ENCODE measurements around the gene DRC7.
"Not testable (repeated sequence)": the region's sequence is repeated elsewhere in the genome, so short reads cannot be mapped to it uniquely, and the experiment has no call there.

DRC7 gene

GRCh38 chr16:57669476-57670162 lies 25.0 kb upstream of the DRC7 start:
- H3K4me3 ChIP-seq (ENCODE audit: low read length): no peak overlapping the region
- no peaks in the 10 kb centered on the region for H3K9me3 ChIP-seq (ENCODE audit: insufficient read depth, low read depth, low read length)
- no peaks in the 10 kb centered on the region for H3K27me3 ChIP-seq (ENCODE audit: insufficient read depth, low read length)
- no peaks in the 10 kb centered on the region for H3K4me1 ChIP-seq (ENCODE audit: insufficient read depth, low read length)
- H3K36me3 ChIP-seq (ENCODE audit: insufficient read depth, low read depth, low read length): no peaks in the 10 kb centered on the region
- no peak overlapping the region for H3K9ac ChIP-seq (ENCODE audit: low read depth, low read length)
- no peak overlapping the region for H3K27ac ChIP-seq (ENCODE audit: low read length)

GRCh38 chr16:57670196-57670595 lies 24.4 kb upstream of the DRC7 start:
- no peak overlapping the region for H3K4me3 ChIP-seq (ENCODE audit: low read length)
- H3K9me3 ChIP-seq (ENCODE audit: insufficient read depth, low read depth, low read length): no peaks in the 10 kb centered on the region
- H3K4me1 ChIP-seq (ENCODE audit: insufficient read depth, low read length): no peaks in the 10 kb centered on the region
- no peak overlapping the region for H3K9ac ChIP-seq (ENCODE audit: low read depth, low read length)
- no peaks in the 10 kb centered on the region for H3K27me3 ChIP-seq (ENCODE audit: insufficient read depth, low read length)
- H3K36me3 ChIP-seq (ENCODE audit: insufficient read depth, low read depth, low read length): no peaks in the 10 kb centered on the region
- H3K27ac ChIP-seq (ENCODE audit: low read length): no peak overlapping the region

GRCh38 chr16:57671451-57671850 lies 23.2 kb upstream of the DRC7 start:
- not testable (repeated sequence) for H3K9me3 ChIP-seq (ENCODE audit: insufficient read depth, low read depth, low read length); H3K4me1 ChIP-seq (ENCODE audit: insufficient read depth, low read length); H3K36me3 ChIP-seq (ENCODE audit: insufficient read depth, low read depth, low read length); H3K4me3 ChIP-seq (ENCODE audit: low read length); H3K9ac ChIP-seq (ENCODE audit: low read depth, low read length); H3K27ac ChIP-seq (ENCODE audit: low read length); H3K27me3 ChIP-seq (ENCODE audit: insufficient read depth, low read length)

- Histone ChIP-seq H3K27me3 (ENCODE audit: insufficient read depth, low read length) (no peaks in the 10 kb centered on the region), H3K36me3 (ENCODE audit: insufficient read depth, low read depth, low read length) (no peaks in the 10 kb centered on the region), H3K27ac (ENCODE audit: low read length) (no peak overlapping the region), H3K9me3 (ENCODE audit: insufficient read depth, low read depth, low read length) (no peaks in the 10 kb centered on the region), H3K9ac (ENCODE audit: low read depth, low read length) (no peak overlapping the region), H3K4me1 (ENCODE audit: insufficient read depth, low read length) (peaks cover 6% of the 10 kb centered on the region; the same call in 1 of the 2 replicates), H3K4me3 (ENCODE audit: low read length) (no peak overlapping the region)
These were observed 22.2 kb upstream of the DRC7 start for GRCh38 chr16:57672416-57672815.

GRCh38 chr16:57672824-57673223 lies 21.8 kb upstream of the DRC7 start:
- Histone ChIP-seq H3K27ac (ENCODE audit: low read length) (no peak overlapping the region), H3K9ac (ENCODE audit: low read depth, low read length) (no peak overlapping the region; the same call in 1 of the 2 replicates), H3K4me3 (ENCODE audit: low read length) (no peak overlapping the region), H3K27me3 (ENCODE audit: insufficient read depth, low read length) (no peaks in the 10 kb centered on the region), H3K9me3 (ENCODE audit: insufficient read depth, low read depth, low read length) (no peaks in the 10 kb centered on the region), H3K4me1 (ENCODE audit: insufficient read depth, low read length) (peaks cover 6% of the 10 kb centered on the region; the same call in 1 of the 2 replicates), H3K36me3 (ENCODE audit: insufficient read depth, low read depth, low read length) (no peaks in the 10 kb centered on the region)

- Histone ChIP-seq H3K4me1 (ENCODE audit: insufficient read depth, low read length) (peaks cover 6% of the 10 kb centered on the region; the same call in 1 of the 2 replicates), H3K9ac (ENCODE audit: low read depth, low read length) (no peak overlapping the region), H3K9me3 (ENCODE audit: insufficient read depth, low read depth, low read length) (no peaks in the 10 kb centered on the region), H3K27me3 (ENCODE audit: insufficient read depth, low read length) (no peaks in the 10 kb centered on the region), H3K27ac (ENCODE audit: low read length) (no peak overlapping the region), H3K36me3 (ENCODE audit: insufficient read depth, low read depth, low read length) (no peaks in the 10 kb centered on the region), H3K4me3 (ENCODE audit: low read length) (no peak overlapping the region)
These were observed 18.7 kb upstream of the DRC7 start for GRCh38 chr16:57675741-57676551.

- Histone ChIP-seq H3K36me3 (ENCODE audit: insufficient read depth, low read depth, low read length) (no peaks in the 10 kb centered on the region), H3K9ac (ENCODE audit: low read depth, low read length) (no peak overlapping the region), H3K4me1 (ENCODE audit: insufficient read depth, low read length) (peaks cover 6% of the 10 kb centered on the region; the same call in 1 of the 2 replicates), H3K4me3 (ENCODE audit: low read length) (no peak overlapping the region), H3K27ac (ENCODE audit: low read length) (no peak overlapping the region), H3K9me3 (ENCODE audit: insufficient read depth, low read depth, low read length) (no peaks in the 10 kb centered on the region), H3K27me3 (ENCODE audit: insufficient read depth, low read length) (no peaks in the 10 kb centered on the region)
These were observed 18.0 kb upstream of the DRC7 start for GRCh38 chr16:57676553-57677085.

- Histone ChIP-seq H3K4me1 (ENCODE audit: insufficient read depth, low read length) (peaks cover 6% of the 10 kb centered on the region; the same call in 1 of the 2 replicates), H3K27me3 (ENCODE audit: insufficient read depth, low read length) (no peaks in the 10 kb centered on the region)
These were observed 16.8 kb upstream of the DRC7 start for GRCh38 chr16:57677622-57678369.

GRCh38 chr16:57679016-57679415 lies 15.6 kb upstream of the DRC7 start:
- H3K4me3 ChIP-seq (ENCODE audit: low read length): no peak overlapping the region
- H3K27ac ChIP-seq (ENCODE audit: low read length): no peak overlapping the region
- no peaks in the 10 kb centered on the region for H3K27me3 ChIP-seq (ENCODE audit: insufficient read depth, low read length)
- peaks cover 6% of the 10 kb centered on the region; the same call in 1 of the 2 replicates for H3K4me1 ChIP-seq (ENCODE audit: insufficient read depth, low read length)
- H3K9ac ChIP-seq (ENCODE audit: low read depth, low read length): no peak overlapping the region
- no peaks in the 10 kb centered on the region for H3K36me3 ChIP-seq (ENCODE audit: insufficient read depth, low read depth, low read length)
- H3K9me3 ChIP-seq (ENCODE audit: insufficient read depth, low read depth, low read length): no peaks in the 10 kb centered on the region

More at GRCh38 chr16:57677622-57678369, 16.8 kb upstream of the DRC7 start:
- H3K27ac ChIP-seq (ENCODE audit: low read length): no peak overlapping the region
- H3K4me3 ChIP-seq (ENCODE audit: low read length): no peak overlapping the region
- H3K36me3 ChIP-seq (ENCODE audit: insufficient read depth, low read depth, low read length): no peaks in the 10 kb centered on the region
- H3K9me3 ChIP-seq (ENCODE audit: insufficient read depth, low read depth, low read length): no peaks in the 10 kb centered on the region
- no peak overlapping the region for H3K9ac ChIP-seq (ENCODE audit: low read depth, low read length)

- no peaks in the 10 kb centered on the region for H3K9me3 ChIP-seq (ENCODE audit: insufficient read depth, low read depth, low read length)
- H3K4me3 ChIP-seq (ENCODE audit: low read length): no peak overlapping the region
- peaks cover 6% of the 10 kb centered on the region; the same call in 1 of the 2 replicates for H3K4me1 ChIP-seq (ENCODE audit: insufficient read depth, low read length)
- no peak overlapping the region for H3K27ac ChIP-seq (ENCODE audit: low read length)
- no peaks in the 10 kb centered on the region for H3K27me3 ChIP-seq (ENCODE audit: insufficient read depth, low read length)
- no peak overlapping the region for H3K9ac ChIP-seq (ENCODE audit: low read depth, low read length)
- no peaks in the 10 kb centered on the region for H3K36me3 ChIP-seq (ENCODE audit: insufficient read depth, low read depth, low read length)
These were observed 14.7 kb upstream of the DRC7 start for GRCh38 chr16:57679767-57680482.

GRCh38 chr16:57680842-57681375 lies 13.7 kb upstream of the DRC7 start:
- no peaks in the 10 kb centered on the region for H3K36me3 ChIP-seq (ENCODE audit: insufficient read depth, low read depth, low read length)
- peaks cover 3% of the 10 kb centered on the region; the same call in 1 of the 2 replicates for H3K4me1 ChIP-seq (ENCODE audit: insufficient read depth, low read length)
- H3K9me3 ChIP-seq (ENCODE audit: insufficient read depth, low read depth, low read length): no peaks in the 10 kb centered on the region
- no peak overlapping the region for H3K9ac ChIP-seq (ENCODE audit: low read depth, low read length)
- H3K4me3 ChIP-seq (ENCODE audit: low read length): no peak overlapping the region
- H3K27me3 ChIP-seq (ENCODE audit: insufficient read depth, low read length): no peaks in the 10 kb centered on the region
- no peak overlapping the region for H3K27ac ChIP-seq (ENCODE audit: low read length)
